DOHH2 (cell line): Measurements from ENCODE around the gene PTPRQ.

Source experiments
- EZH2phosphoT487 ChIP-seq: fragments of 200-600 bp; sonication (generic); IDR thresholded peaks from 2 replicates; pipeline ENCODE4 v1.6.1; 2017; ENCODE audit warnings: borderline replicate concordance, mild to moderate bottlenecking, antibody characterized with exemption, low read length, moderate library complexity, mixed read lengths
- TF ChIP-seq, protein P1 (sequence below): fragments of 200-600 bp; sonication (generic); IDR thresholded peaks from one replicate; pipeline ENCODE4 v1.5.1; 2014; ENCODE audit warnings: antibody characterized with exemption, mild to moderate bottlenecking, low read depth, low read length; ENCODE audit not compliant: poor library complexity, severe bottlenecking

DNA sequence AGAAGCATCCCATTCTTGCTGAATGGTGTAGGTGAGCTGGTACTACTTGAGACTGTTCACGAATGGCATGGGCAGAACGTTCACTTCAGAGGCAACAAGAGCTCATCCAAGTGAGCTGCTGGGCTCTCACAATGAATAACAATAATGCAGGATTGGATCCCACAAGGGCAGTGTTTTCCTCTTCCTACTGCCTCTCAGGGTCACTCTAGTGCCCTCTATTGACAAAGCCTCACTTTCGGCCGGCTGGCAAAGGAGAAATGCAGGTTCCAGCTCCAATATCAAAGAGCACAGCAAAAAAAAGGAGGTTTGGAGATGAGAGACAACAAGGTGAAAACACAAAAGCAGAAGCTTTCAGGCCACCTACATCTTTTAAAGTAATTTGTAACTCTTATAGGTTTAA is 188.8 kb downstream of the PTPRQ start:
- TF ChIP-seq, protein P1, sequence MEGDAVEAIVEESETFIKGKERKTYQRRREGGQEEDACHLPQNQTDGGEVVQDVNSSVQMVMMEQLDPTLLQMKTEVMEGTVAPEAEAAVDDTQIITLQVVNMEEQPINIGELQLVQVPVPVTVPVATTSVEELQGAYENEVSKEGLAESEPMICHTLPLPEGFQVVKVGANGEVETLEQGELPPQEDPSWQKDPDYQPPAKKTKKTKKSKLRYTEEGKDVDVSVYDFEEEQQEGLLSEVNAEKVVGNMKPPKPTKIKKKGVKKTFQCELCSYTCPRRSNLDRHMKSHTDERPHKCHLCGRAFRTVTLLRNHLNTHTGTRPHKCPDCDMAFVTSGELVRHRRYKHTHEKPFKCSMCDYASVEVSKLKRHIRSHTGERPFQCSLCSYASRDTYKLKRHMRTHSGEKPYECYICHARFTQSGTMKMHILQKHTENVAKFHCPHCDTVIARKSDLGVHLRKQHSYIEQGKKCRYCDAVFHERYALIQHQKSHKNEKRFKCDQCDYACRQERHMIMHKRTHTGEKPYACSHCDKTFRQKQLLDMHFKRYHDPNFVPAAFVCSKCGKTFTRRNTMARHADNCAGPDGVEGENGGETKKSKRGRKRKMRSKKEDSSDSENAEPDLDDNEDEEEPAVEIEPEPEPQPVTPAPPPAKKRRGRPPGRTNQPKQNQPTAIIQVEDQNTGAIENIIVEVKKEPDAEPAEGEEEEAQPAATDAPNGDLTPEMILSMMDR = peak; percentile 64
- no peak for TF ChIP-seq EZH2phosphoT487
